SH-SY5Y (cell line): ENCODE results near the gene KRTAP5-5.

Experiments
- GATA2 ChIP-seq: IDR thresholded peaks from 2 replicates; pipeline ENCODE4 v1.6.1; 2011; ENCODE audit warnings: mild to moderate bottlenecking, low read depth, low read length
- GATA3 ChIP-seq: IDR thresholded peaks from 2 replicates; pipeline ENCODE4 v1.6.1; 2011; ENCODE audit warnings: low read depth, mild to moderate bottlenecking, low read length, moderate library complexity

DNA sequence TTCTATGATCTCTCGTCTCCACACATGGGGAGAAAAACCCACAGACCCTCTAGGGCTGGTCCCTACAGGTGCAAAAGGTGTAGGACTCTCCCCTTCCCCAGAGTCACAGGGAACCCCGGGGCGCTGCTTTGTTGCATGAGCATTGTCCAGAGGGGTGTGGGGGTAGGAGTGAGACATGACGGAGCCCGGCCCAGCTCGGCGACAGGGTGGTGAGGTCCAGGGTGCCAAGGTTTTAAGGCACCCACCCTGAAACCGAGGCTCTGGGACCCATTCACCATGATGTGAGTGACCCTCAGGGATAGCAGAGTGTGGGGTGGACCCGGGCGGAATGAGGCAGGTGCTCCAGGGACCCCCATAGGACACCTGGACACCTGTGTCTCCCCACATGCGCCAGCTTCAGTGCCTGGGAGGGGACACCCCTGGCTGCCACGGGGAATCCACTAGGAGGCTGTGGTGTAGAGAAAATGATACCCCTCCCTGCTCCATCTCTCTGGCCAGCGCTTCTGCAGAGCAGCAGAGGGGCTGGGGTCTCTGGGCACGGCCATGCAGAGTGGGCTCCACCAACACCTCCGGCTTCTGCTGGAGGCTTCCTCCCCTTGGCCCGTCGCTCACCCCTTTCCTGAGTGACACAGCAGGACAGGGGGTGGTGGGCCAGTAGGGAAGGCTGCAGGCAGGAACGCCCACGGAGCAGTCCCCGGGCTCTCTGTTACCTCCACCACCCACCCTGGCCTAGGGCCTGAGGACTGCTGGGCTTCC, 15.2 kb downstream of the KRTAP5-5 start:
- TF ChIP-seq GATA2 (no peak), GATA3 (no peak)
